ENCODE measurements around the gene NUP50.

NUP50 gene

GRCh38 chr22:45142376-45142775, 21.3 kb upstream of the NUP50 start:
- TF ChIP-seq CTCF (IDR thresholded peaks at IDR 0.05; ENCODE audit: low read depth, low read length) (no peak), EZH2phosphoT487 (IDR thresholded peaks at IDR 0.05; ENCODE audit: low read depth) (no peak)
- Histone ChIP-seq H3K27me3 (ENCODE audit: low read depth, low read length) (no peaks in the 10 kb centered on the region), H3K4me3 (ENCODE audit: low read length) (no peak overlapping the region), H4K20me1 (ENCODE audit: insufficient read depth, low read length) (no peaks in the 10 kb centered on the region), H3K27ac (ENCODE audit: low read length) (no peak overlapping the region), H3K4me1 (ENCODE audit: low read length) (no peaks in the 10 kb centered on the region), H3K4me2 (ENCODE audit: low read length) (no peak overlapping the region), H3K36me3 (replicated peaks; ENCODE audit: low read depth, low read length) (no peaks in the 10 kb centered on the region), H3K79me2 (ENCODE audit: low read length) (no peaks in the 10 kb centered on the region), H2AFZ (ENCODE audit: low read depth, low read length) (no peak overlapping the region), H3K9me3 (ENCODE audit: insufficient read depth, low read length) (no peaks in the 10 kb centered on the region), H3K9ac (ENCODE audit: low read length) (no peak overlapping the region)

- H3K4me3 ChIP-seq (ENCODE audit: low read length) = no peak overlapping the region
- H3K27me3 ChIP-seq (ENCODE audit: low read depth, low read length) = no peaks in the 10 kb centered on the region
- H3K4me2 ChIP-seq (ENCODE audit: low read length) = no peak overlapping the region
- no peak overlapping the region for H3K9ac ChIP-seq (ENCODE audit: low read length)
- H2AFZ ChIP-seq (ENCODE audit: low read depth, low read length) = no peak overlapping the region
- TF ChIP-seq CTCF (IDR thresholded peaks at IDR 0.05; ENCODE audit: low read depth, low read length) = no peak
- TF ChIP-seq EZH2phosphoT487 (IDR thresholded peaks at IDR 0.05; ENCODE audit: low read depth) = no peak
- H3K4me1 ChIP-seq (ENCODE audit: low read length) = no peaks in the 10 kb centered on the region
- no peaks in the 10 kb centered on the region for H3K9me3 ChIP-seq (ENCODE audit: insufficient read depth, low read length)
- H3K36me3 ChIP-seq (replicated peaks; ENCODE audit: low read depth, low read length) = peaks cover 10% of the 10 kb centered on the region
- no peaks in the 10 kb centered on the region for H4K20me1 ChIP-seq (ENCODE audit: insufficient read depth, low read length)
- no peaks in the 10 kb centered on the region for H3K79me2 ChIP-seq (ENCODE audit: low read length)
- no peak overlapping the region for H3K27ac ChIP-seq (ENCODE audit: low read length)
Measured at GRCh38 chr22:45144916-45145315, 18.8 kb upstream of the NUP50 start.

DNA sequence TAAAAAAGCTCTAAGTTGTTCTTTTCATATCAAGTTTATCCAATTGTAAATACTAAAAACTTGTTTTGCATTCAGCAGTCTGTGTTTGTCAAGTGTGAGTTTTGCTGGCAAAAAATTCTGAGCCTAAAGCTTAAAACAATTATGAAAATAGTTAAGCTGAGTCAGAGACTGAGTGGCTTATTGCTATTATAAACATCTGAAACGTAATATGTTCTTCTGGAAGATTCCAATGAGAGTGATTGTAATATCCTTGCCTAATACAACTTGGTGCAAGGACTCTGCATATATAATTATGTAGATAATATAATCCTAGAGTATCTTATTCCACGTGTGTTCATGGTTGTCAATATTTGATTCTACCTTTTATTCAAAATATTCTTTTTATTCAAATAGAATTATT, 14.1 kb upstream of the NUP50 start:
- Histone ChIP-seq H3K79me2 (ENCODE audit: low read length) (no peaks in the 10 kb centered on the region), H2AFZ (ENCODE audit: low read depth, low read length) (no peak overlapping the region), H3K4me1 (ENCODE audit: low read length) (no peaks in the 10 kb centered on the region), H3K9ac (ENCODE audit: low read length) (no peak overlapping the region), H4K20me1 (ENCODE audit: insufficient read depth, low read length) (no peaks in the 10 kb centered on the region), H3K36me3 (replicated peaks; ENCODE audit: low read depth, low read length) (peaks cover 27% of the 10 kb centered on the region), H3K27ac (ENCODE audit: low read length) (no peak overlapping the region), H3K4me2 (ENCODE audit: low read length) (no peak overlapping the region), H3K4me3 (ENCODE audit: low read length) (no peak overlapping the region), H3K9me3 (ENCODE audit: insufficient read depth, low read length) (no peaks in the 10 kb centered on the region), H3K27me3 (ENCODE audit: low read depth, low read length) (no peaks in the 10 kb centered on the region)
- TF ChIP-seq CTCF (IDR thresholded peaks at IDR 0.05; ENCODE audit: low read depth, low read length) (no peak), EZH2phosphoT487 (IDR thresholded peaks at IDR 0.05; ENCODE audit: low read depth) (no peak)

DNA sequence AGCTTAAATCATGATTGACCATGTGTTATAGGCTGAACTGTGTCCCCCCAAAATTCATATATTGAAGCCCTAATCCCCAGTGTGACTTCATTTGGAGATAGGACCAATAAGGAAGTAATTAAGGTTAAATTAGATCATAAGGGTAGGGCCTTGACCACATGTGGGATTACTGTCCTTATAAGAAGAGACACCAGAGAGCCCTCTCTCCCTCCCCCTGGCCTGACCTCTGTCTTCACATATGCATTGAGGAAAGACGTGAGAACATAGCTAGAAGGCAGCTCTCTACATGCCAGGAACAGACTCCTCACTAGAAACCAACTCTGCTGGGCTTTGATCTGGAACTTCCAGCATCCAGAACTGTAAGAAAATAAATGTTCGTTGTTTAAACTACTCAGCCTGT, 13.6 kb upstream of the NUP50 start:
- Histone ChIP-seq H3K79me2 (ENCODE audit: low read length) (no peaks in the 10 kb centered on the region), H3K36me3 (replicated peaks; ENCODE audit: low read depth, low read length) (peaks cover 27% of the 10 kb centered on the region), H2AFZ (ENCODE audit: low read depth, low read length) (no peak overlapping the region), H4K20me1 (ENCODE audit: insufficient read depth, low read length) (no peaks in the 10 kb centered on the region), H3K27me3 (ENCODE audit: low read depth, low read length) (no peaks in the 10 kb centered on the region), H3K27ac (ENCODE audit: low read length) (no peak overlapping the region), H3K9ac (ENCODE audit: low read length) (no peak overlapping the region), H3K4me1 (ENCODE audit: low read length) (no peaks in the 10 kb centered on the region), H3K4me2 (ENCODE audit: low read length) (no peak overlapping the region), H3K9me3 (ENCODE audit: insufficient read depth, low read length) (no peaks in the 10 kb centered on the region), H3K4me3 (ENCODE audit: low read length) (no peak overlapping the region)
- TF ChIP-seq CTCF (IDR thresholded peaks at IDR 0.05; ENCODE audit: low read depth, low read length) (no peak), EZH2phosphoT487 (IDR thresholded peaks at IDR 0.05; ENCODE audit: low read depth) (no peak)
